K562 (cell line): ENCODE results near the gene UPF2. TPM values are rescaled to one million over a fixed set of nuclear protein-coding genes. Genes with fewer than 3 reads are reported as not detected.
A peak's percentile ranks its signal among the peaks of the same experiment; 100 is the strongest.

ENCODE experiments used
- ARID2 ChIP-seq: fragments of 450-650 bp; IDR thresholded peaks from 2 replicates; pipeline ENCODE4 v1.6.1; 2017; ENCODE audit warnings: antibody characterized with exemption, mild to moderate bottlenecking
- DEAF1 ChIP-seq: fragments of 450-650 bp; formaldehyde crosslinking; IDR thresholded peaks from 2 replicates; pipeline ENCODE4 v1.4.0; 2020; ENCODE audit warnings: mild to moderate bottlenecking, moderate library complexity
- FOXJ2 ChIP-seq: fragments of 200-800 bp; sonication (Bioruptor generic); IDR thresholded peaks from 2 replicates; pipeline ENCODE4 v1.6.1; 2016; ENCODE audit warnings: missing genetic modification characterization, missing compliant biosample characterization
- HDGF ChIP-seq: fragments of 450-650 bp; IDR thresholded peaks from 2 replicates; pipeline ENCODE4 v1.6.1; 2016
- MAZ ChIP-seq, 2 experiments: fragments of 450-650 bp in 1 of 2; sonication (generic) in 1 of 2; formaldehyde crosslinking; IDR thresholded peaks in 1 of 2; conservative IDR thresholded peaks in 1 of 2; 2 replicates each; pipeline versions ENCODE4 v1.4.0 to v1.5.0; 2020; ENCODE audit warnings: mild to moderate bottlenecking in 1 of 2, missing genetic modification reagents in 1 of 2
- MLLT1 ChIP-seq, 2 experiments: fragments of 450-650 bp; IDR thresholded peaks; 2 replicates each; pipeline ENCODE4 v1.6.1; 2016
- MTA2 ChIP-seq: fragments of 450-650 bp; IDR thresholded peaks from 2 replicates; pipeline ENCODE4 v1.6.1; 2016; ENCODE audit warnings: low read depth
- NFATC3 ChIP-seq: fragments of 450-650 bp; IDR thresholded peaks from 2 replicates; pipeline ENCODE4 v1.6.1; 2017; ENCODE audit warnings: mild to moderate bottlenecking
- PML ChIP-seq: IDR thresholded peaks from 2 replicates; pipeline ENCODE4 v1.6.1; 2012; ENCODE audit warnings: low read length, inconsistent platforms
- SMARCC2 ChIP-seq: fragments of 450-650 bp; IDR thresholded peaks from 2 replicates; pipeline ENCODE4 v1.6.1; 2017; ENCODE audit warnings: antibody characterized with exemption, moderate library complexity, mild to moderate bottlenecking, low read depth
- SMC3 ChIP-seq: conservative IDR thresholded peaks from 2 replicates; pipeline ENCODE4 v1.6.1; 2011; ENCODE audit warnings: low read depth, low read length, improper control_type of control experiment; ENCODE audit not compliant: insufficient read depth
- ZNF318 ChIP-seq, 2 experiments: fragments of 450-650 bp; IDR thresholded peaks; 2 replicates each; pipeline ENCODE4 v1.6.1; 2016; ENCODE audit warnings: mild to moderate bottlenecking in 2 of 2, borderline replicate concordance in 1 of 2, low read depth in 1 of 2, moderate library complexity in 1 of 2
- polyA plus RNA-seq, 8 experiments: library from polyadenylated mRNA; depleted of rRNA in 4 of 8; stranded (reverse) in 5 of 8; unstranded in 3 of 8; fragments of >200 nt; fragmentation: Nextera tagmentation in 2 of 8; fragmentation: Illumina TruSeq in 1 of 8; extraction: Ambion mirVana in 2 of 8; extraction: Trizol in 1 of 8; gene quantifications; 2 replicates each; pipeline versions ENCODE4 v1.2.1 to v1.2.3, GENCODE V29; 2011 to 2014; ENCODE audit warnings: inconsistent platforms in 1 of 8, missing spikeins in 1 of 8
- total RNA-seq, 7 experiments: library from RNA; depleted of rRNA in 6 of 7; stranded (reverse); fragments of >200 nt in 6 of 7; fragmentation: Illumina TruSeq in 2 of 7; extraction: Trizol in 2 of 7; gene quantifications; 2 replicates each; pipeline versions ENCODE4 v1.2.1 to v1.2.3, GENCODE V29; 2011 to 2021; ENCODE audit warnings: low replicate concordance in 1 of 7
- TF ChIP-seq, protein P1 (sequence below): fragments of 250-450 bp; sonication (Bioruptor Pico); IDR thresholded peaks from 2 replicates; pipeline ENCODE4 v1.8.0; 2022; ENCODE audit warnings: moderate library complexity, mild to moderate bottlenecking, inconsistent platforms

UPF2 gene
- total and polyA plus RNA-seq, 9 of the 15 experiments (the other 6 are each of a cell fraction or from before 2014, with no cell fraction given), result 13.9 to 37.7 (median 23.7) TPM

- TF ChIP-seq ZNF318 (IDR thresholded peaks at IDR 0.05; ENCODE audit: borderline replicate concordance in 1 of 2, low read depth in 1 of 2) (no peak), ARID2 (peak; percentile 82), NFATC3 (no peak), PML (no peak), FOXJ2 (no peak), MTA2 (no peak), HDGF (no peak), DEAF1 (CRISPR knock-in tag) (peak; percentile 86), MAZ (CRISPR knock-in tag; conservative IDR thresholded peaks at IDR 0.05 in 1 of 2, IDR thresholded peaks at IDR 0.05 in 1 of 2) (0 out of 4 replicates have a peak, but pooled peaks of 1 of the 2 experiments have one; percentile 34), SMC3 (peak; percentile 89), MLLT1 (IDR thresholded peaks at IDR 0.05) (no peak), SMARCC2 (no peak)
- TF ChIP-seq, protein P1, sequence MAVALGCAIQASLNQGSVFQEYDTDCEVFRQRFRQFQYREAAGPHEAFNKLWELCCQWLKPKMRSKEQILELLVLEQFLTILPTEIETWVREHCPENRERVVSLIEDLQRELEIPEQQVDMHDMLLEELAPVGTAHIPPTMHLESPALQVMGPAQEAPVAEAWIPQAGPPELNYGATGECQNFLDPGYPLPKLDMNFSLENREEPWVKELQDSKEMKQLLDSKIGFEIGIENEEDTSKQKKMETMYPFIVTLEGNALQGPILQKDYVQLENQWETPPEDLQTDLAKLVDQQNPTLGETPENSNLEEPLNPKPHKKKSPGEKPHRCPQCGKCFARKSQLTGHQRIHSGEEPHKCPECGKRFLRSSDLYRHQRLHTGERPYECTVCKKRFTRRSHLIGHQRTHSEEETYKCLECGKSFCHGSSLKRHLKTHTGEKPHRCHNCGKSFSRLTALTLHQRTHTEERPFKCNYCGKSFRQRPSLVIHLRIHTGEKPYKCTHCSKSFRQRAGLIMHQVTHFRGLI (CRISPR knock-in tag), result no peak
Measured at GRCh38 chr10:11986593-11987216, 55.9 kb downstream of the UPF2 start (continued).
